OCI-LY3 (cell line): Measurements from ENCODE around the gene COL4A2.

Experiments
- EZH2phosphoT487 ChIP-seq: fragments of 200-600 bp; shearing (Covaris generic); IDR thresholded peaks from 2 replicates; pipeline ENCODE4 v1.6.1; 2018; ENCODE audit warnings: antibody characterized with exemption, mixed run types, low read depth
- TF ChIP-seq, protein P1 (sequence below): fragments of 200-600, 300-600 bp; sonication (generic); IDR thresholded peaks from 2 replicates; pipeline ENCODE4 v1.5.1; 2014; ENCODE audit warnings: antibody characterized with exemption, low read length, low read depth

DNA sequence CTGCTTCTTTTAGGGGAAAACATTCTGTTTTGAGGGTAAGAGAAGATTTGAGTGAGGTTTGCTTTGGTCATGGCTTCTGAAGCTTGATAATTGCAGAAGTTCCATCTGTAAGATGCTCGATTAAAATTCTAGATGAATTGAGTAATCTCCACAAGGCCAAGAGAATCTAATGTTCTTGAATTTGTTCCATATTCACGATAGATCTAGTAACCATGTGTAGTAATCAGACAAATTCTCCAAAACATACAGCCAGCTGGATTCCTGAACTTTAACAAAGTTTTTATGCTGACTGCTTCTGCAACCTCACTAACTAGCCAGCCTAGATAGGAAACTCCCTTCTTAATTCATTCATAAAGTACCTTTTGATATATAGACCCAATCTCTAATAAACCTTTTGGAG lies 92.7 kb downstream of the COL4A2 start:
- no peak for TF ChIP-seq EZH2phosphoT487
- TF ChIP-seq, protein P1, sequence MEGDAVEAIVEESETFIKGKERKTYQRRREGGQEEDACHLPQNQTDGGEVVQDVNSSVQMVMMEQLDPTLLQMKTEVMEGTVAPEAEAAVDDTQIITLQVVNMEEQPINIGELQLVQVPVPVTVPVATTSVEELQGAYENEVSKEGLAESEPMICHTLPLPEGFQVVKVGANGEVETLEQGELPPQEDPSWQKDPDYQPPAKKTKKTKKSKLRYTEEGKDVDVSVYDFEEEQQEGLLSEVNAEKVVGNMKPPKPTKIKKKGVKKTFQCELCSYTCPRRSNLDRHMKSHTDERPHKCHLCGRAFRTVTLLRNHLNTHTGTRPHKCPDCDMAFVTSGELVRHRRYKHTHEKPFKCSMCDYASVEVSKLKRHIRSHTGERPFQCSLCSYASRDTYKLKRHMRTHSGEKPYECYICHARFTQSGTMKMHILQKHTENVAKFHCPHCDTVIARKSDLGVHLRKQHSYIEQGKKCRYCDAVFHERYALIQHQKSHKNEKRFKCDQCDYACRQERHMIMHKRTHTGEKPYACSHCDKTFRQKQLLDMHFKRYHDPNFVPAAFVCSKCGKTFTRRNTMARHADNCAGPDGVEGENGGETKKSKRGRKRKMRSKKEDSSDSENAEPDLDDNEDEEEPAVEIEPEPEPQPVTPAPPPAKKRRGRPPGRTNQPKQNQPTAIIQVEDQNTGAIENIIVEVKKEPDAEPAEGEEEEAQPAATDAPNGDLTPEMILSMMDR, result no peak
